HepG2 (cell line): ENCODE measurements around the gene CELF2. TPM values are rescaled to one million over a fixed set of nuclear protein-coding genes. Genes with fewer than 3 reads are reported as not detected.
"Not testable (repeated sequence)": the region's sequence is repeated elsewhere in the genome, so short reads cannot be mapped to it uniquely, and the experiment has no call there.

Experiments
- ATAC-seq: fragments of 200-7000 bp; cut with Tn5 transposase; 3 replicates; pipeline ENCODE4 v1.9.1; 2020; ENCODE audit warnings: mild to moderate bottlenecking, moderate library complexity
- BruUV-seq: library from RNA; stranded (reverse); fragments of 400-500 nt; replicated peaks from 2 replicates; lab custom pipeline; 2021; lab: Mats Ljungman, UMichigan
- CTCF ChIA-PET: fragments of 300-600 bp; formaldehyde crosslinking; extraction: SDS; loops from one replicate; lab custom pipeline; 2021; ENCODE audit warnings: low total read pairs, inconsistent platforms, low intra/inter-chr PET ratio; lab: Yijun Ruan, JAX
- POLR2A ChIA-PET: fragments of 350-600 bp; sonication (Branson Sonifier 250); formaldehyde crosslinking; loops from one replicate; lab custom pipeline; 2020; ENCODE audit warnings: antibody characterized with exemption, inconsistent platforms; lab: Yijun Ruan, JAX
- DNase-seq: peaks from one replicate; pipeline ENCODE4 v3.0.0-alpha.2; 2015; ENCODE audit warnings: low spot score
- FAIRE-seq: peaks from 3 replicates; lab custom pipeline; 2011; peaks lifted over from hg19 to GRCh38; lab: Jason Lieb, UNC
- H2AFZ ChIP-seq: one replicate; pipeline ENCODE4 v1.6.1; 2011; ENCODE audit warnings: low read length, inconsistent platforms
- H3K27ac ChIP-seq: fragments of 300-600 bp; 3 replicates; pipeline ENCODE4 v1.8.0; 2011; ENCODE audit warnings: mixed run types, mild to moderate bottlenecking, mixed read lengths, low read length, inconsistent platforms; ENCODE audit not compliant: insufficient read depth; ENCODE audit errors: extremely low read length
- H3K27me3 ChIP-seq, 2 experiments: fragments of 200-600 bp in 1 of 2; 2 replicates in 1 of 2; 3 replicates in 1 of 2; pipeline versions ENCODE4 v1.6.0 to v1.8.0; 2011; ENCODE audit warnings: low read length in 2 of 2, mild to moderate bottlenecking in 2 of 2, moderate library complexity in 2 of 2, inconsistent platforms in 1 of 2; ENCODE audit not compliant: insufficient read depth in 2 of 2, control insufficient read depth in 1 of 2
- H3K36me3 ChIP-seq, 2 experiments: fragments of 200-600 bp in 1 of 2; replicated peaks in 1 of 2; 2 replicates in 1 of 2; 3 replicates in 1 of 2; pipeline versions ENCODE4 v1.5.1 to v1.8.0; 2011; ENCODE audit warnings: low read length in 2 of 2, inconsistent platforms in 1 of 2; ENCODE audit not compliant: insufficient read depth in 2 of 2, control insufficient read depth in 1 of 2
- H3K4me1 ChIP-seq: 2 replicates; pipeline ENCODE4 v1.5.1; 2012; ENCODE audit warnings: low read length, inconsistent platforms; ENCODE audit not compliant: insufficient read depth
- H3K4me2 ChIP-seq: 2 replicates; pipeline ENCODE4 v1.6.0; 2011; ENCODE audit warnings: low read depth, low read length, inconsistent platforms
- H3K4me3 ChIP-seq, 3 experiments: fragments of 200-600 bp in 1 of 3; sonication (generic), shearing (Covaris generic) in 1 of 3; replicated peaks in 1 of 3; 2 replicates each; pipeline ENCODE4 v1.5.1; 2011 to 2016; ENCODE audit warnings: low read length in 3 of 3, inconsistent platforms in 2 of 3, low read depth in 2 of 3, mild to moderate bottlenecking in 2 of 3, control low read depth in 1 of 3, mixed read lengths in 1 of 3; ENCODE audit not compliant: insufficient read depth in 1 of 3
- H3K79me2 ChIP-seq: one replicate; pipeline ENCODE4 v1.6.1; 2011; ENCODE audit warnings: low read length, inconsistent platforms; ENCODE audit not compliant: insufficient read depth
- H3K9ac ChIP-seq: 2 replicates; pipeline ENCODE4 v1.6.0; 2011; ENCODE audit warnings: mild to moderate bottlenecking, low read depth, low read length, inconsistent platforms; ENCODE audit not compliant: insufficient read depth
- H3K9me3 ChIP-seq: 2 replicates; pipeline ENCODE4 v1.5.1; 2012; ENCODE audit warnings: mild to moderate bottlenecking, low read length
- H4K20me1 ChIP-seq: 2 replicates; pipeline ENCODE4 v1.6.0; 2011; ENCODE audit warnings: inconsistent platforms, mild to moderate bottlenecking, low read length, moderate library complexity; ENCODE audit not compliant: insufficient read depth
- ATF1 ChIP-seq: IDR thresholded peaks from 2 replicates; pipeline ENCODE4 v1.6.1; 2016; ENCODE audit warnings: mild to moderate bottlenecking, control low read depth
- IKZF1 ChIP-seq: fragments of 450-650 bp; IDR thresholded peaks from 2 replicates; pipeline ENCODE4 v1.7.1; 2016
- KDM2A ChIP-seq: sonication (generic); formaldehyde crosslinking; IDR thresholded peaks from 2 replicates; pipeline ENCODE4 v1.4.0; 2020; ENCODE audit warnings: low read depth, missing genetic modification reagents, borderline replicate concordance
- KLF6 ChIP-seq: IDR thresholded peaks from 2 replicates; pipeline ENCODE4 v1.8.0; 2016; ENCODE audit warnings: missing biosample characterization, missing genetic modification reagents
- NCOA2 ChIP-seq: sonication (generic); formaldehyde crosslinking; IDR thresholded peaks from 2 replicates; pipeline ENCODE4 v1.8.0; 2022; ENCODE audit warnings: inconsistent platforms
- PRMT3 ChIP-seq: sonication (generic); formaldehyde crosslinking; IDR thresholded peaks from 2 replicates; pipeline ENCODE4 v1.8.1; 2022; ENCODE audit warnings: low read depth, mild to moderate bottlenecking, moderate library complexity, missing genetic modification reagents, borderline replicate concordance
- SMAD3 ChIP-seq: sonication (generic); formaldehyde crosslinking; IDR thresholded peaks from 2 replicates; pipeline ENCODE4 v1.4.0; 2020; ENCODE audit warnings: missing genetic modification reagents
- ZKSCAN8 ChIP-seq: IDR thresholded peaks from 2 replicates; pipeline ENCODE4 v1.6.1; 2016; ENCODE audit warnings: borderline replicate concordance, missing genetic modification reagents, missing compliant biosample characterization
- ZNF256 ChIP-seq: sonication (generic); formaldehyde crosslinking; conservative IDR thresholded peaks from 2 replicates; pipeline ENCODE4 v1.4.0; 2020; ENCODE audit warnings: missing genetic modification reagents
- WGBS: methylation state at CpG from one replicate; pipeline ENCODE4 v1.1.6; 2017; ENCODE audit warnings: low lambda C conversion rate; 5-methylcytosine and 5-hydroxymethylcytosine counted together
- in situ Hi-C: cut with HindIII; loops from 2 replicates; pipeline ENCODE4 v1.10.0; 2017; ENCODE audit warnings: low pct_unique_long_range_greater_than_20kb; ENCODE audit not compliant: extremely low pct_ligation_motif_present
- intact Hi-C: fragments of 100-400 bp; cut with micrococcal nuclease; formaldehyde crosslinking; loops from one replicate; pipeline ENCODE4 v1.10.0; 2022; ENCODE audit not compliant: unreplicated experiment
- polyA plus RNA-seq, 8 experiments: library from polyadenylated mRNA; depleted of rRNA in 3 of 8; stranded (reverse) in 7 of 8; unstranded in 1 of 8; fragments of >200 nt; fragmentation: Illumina TruSeq in 4 of 8; extraction: Trizol in 4 of 8; gene quantifications; 2 replicates each; pipeline versions ENCODE4 v1.2.1 to v1.2.3, GENCODE V29; 2011 to 2016; ENCODE audit warnings: low read depth in 4 of 8, missing spikeins in 1 of 8, mixed read lengths in 1 of 8; ENCODE audit not compliant: insufficient read depth in 1 of 8
- total RNA-seq, 5 experiments: library from RNA; depleted of rRNA; stranded (reverse); fragments of >200 nt; fragmentation: Illumina TruSeq; extraction: Trizol; gene quantifications; 2 replicates each; pipeline ENCODE4 v1.2.3, GENCODE V29; 2016; ENCODE audit warnings: low read depth in 1 of 5
- TF ChIP-seq, protein P1 (sequence below): IDR thresholded peaks from 2 replicates; pipeline ENCODE4 v1.6.1; 2016; ENCODE audit warnings: low read depth, borderline replicate concordance
- TF ChIP-seq, protein P2 (sequence below): fragments of 450-650 bp; IDR thresholded peaks from 2 replicates; pipeline ENCODE4 v1.6.1; 2017

The CELF2 gene
- total and polyA plus RNA-seq, 2 of the 13 experiments (the other 11 are each of a cell fraction or from before 2014, with no cell fraction given) = not detected

DNA sequence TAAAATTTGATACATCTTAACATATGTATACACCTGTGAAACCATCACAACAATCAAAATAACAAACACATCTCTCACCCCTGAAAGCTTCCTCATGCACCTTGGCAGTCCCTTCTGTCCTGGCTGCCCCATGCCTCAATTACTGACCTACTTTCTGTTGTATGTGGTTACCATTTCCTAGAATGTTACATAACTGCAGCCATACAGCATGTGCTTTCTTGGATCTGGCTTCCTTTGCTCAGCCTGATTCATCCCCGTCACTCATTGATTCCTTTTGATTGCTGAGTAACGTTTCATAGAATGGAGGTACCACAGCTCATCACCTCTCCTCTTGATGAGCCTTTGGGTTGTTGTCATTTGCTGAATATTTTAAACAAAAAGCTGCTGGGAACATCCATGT, 165.3 kb downstream of the CELF2 start (continued):
- TF ChIP-seq, protein P1, sequence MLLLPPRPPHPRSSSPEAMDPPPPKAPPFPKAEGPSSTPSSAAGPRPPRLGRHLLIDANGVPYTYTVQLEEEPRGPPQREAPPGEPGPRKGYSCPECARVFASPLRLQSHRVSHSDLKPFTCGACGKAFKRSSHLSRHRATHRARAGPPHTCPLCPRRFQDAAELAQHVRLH (CRISPR knock-in tag) = no peak
- no peak for TF ChIP-seq IKZF1
- TF ChIP-seq, protein P2, sequence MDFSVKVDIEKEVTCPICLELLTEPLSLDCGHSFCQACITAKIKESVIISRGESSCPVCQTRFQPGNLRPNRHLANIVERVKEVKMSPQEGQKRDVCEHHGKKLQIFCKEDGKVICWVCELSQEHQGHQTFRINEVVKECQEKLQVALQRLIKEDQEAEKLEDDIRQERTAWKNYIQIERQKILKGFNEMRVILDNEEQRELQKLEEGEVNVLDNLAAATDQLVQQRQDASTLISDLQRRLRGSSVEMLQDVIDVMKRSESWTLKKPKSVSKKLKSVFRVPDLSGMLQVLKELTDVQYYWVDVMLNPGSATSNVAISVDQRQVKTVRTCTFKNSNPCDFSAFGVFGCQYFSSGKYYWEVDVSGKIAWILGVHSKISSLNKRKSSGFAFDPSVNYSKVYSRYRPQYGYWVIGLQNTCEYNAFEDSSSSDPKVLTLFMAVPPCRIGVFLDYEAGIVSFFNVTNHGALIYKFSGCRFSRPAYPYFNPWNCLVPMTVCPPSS = no peak
- TF ChIP-seq ZNF256 = no peak
- TF ChIP-seq KDM2A (CRISPR knock-in tag) = no peak

DNA sequence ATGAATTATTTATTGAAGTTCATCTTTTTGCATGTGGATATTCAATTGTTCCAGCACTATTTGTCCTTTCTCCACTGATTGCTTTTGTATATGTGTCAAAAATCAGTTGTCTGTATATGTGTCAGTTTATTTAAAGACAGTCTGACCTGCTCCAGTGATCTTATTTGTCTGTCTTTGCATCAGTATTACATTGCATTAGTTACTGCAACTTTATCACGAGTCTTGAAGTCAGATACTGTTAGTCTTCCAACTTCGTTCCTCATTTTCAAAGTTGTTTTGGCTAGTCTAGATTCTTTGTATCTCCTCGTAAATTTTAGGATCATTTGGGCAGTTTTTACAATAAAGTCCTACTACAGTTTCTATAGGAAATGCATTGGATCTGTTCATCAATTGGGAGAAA, 166.4 kb downstream of the CELF2 start:
- ATAC-seq = no peak
- ChIA-PET CTCF (no interaction called here), POLR2A (no interaction called here)
- Histone ChIP-seq H3K4me2 (no peak overlapping the region), H2AFZ (no peak overlapping the region), H4K20me1 (no peaks in the 10 kb centered on the region), H3K27ac (no peak overlapping the region), H3K27me3 (peaks cover 0 to 8% of the 10 kb centered on the region in 2 experiments; a peak in 2 of 5 replicates), H3K4me1 (no peaks in the 10 kb centered on the region), H3K79me2 (no peaks in the 10 kb centered on the region), H3K9me3 (no peaks in the 10 kb centered on the region), H3K9ac (no peak overlapping the region), H3K36me3 (no peaks in the 10 kb centered on the region), H3K4me3 (no peak overlapping the region)
- in situ Hi-C loops (no loop called here), intact Hi-C loops (no loop called here)
- no TSS peak for BruUV-seq
- WGBS = 1% methylated on average over 3 of the region's 3 CpGs
- TF ChIP-seq ATF1 = no peak
- TF ChIP-seq NCOA2 = no peak
- no peak for TF ChIP-seq SMAD3
- TF ChIP-seq ZKSCAN8 (CRISPR knock-in tag) = no peak
- TF ChIP-seq PRMT3 (CRISPR knock-in tag) = no peak
- no peak for TF ChIP-seq KLF6 (CRISPR knock-in tag)
- DNase-seq = no peak
- FAIRE-seq = no peak

DNA sequence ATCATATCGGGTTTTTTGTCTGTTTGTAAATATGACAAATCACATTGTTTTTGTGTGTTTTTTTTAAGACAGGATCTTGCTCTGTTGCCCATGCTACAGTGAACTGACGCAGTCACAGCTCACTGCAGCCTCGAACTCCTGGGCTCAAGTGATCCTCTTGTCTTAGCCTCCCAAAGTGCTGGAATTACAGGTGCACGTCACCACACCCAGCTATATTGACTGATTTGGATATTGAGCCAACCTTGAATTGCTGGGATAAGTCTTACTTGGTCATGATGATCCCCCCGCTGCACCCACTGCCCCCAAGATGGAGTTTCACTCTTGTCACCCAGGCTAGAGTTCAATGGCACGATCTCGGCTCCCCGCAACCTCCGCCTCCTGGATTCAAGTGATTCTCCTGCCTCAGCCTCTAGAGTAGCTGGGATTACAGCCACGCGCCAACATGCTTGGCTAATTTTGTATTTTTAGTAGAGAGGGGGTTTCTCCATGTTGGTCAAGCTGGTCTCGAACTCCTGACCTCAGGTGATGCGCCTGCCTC, 167.5 kb downstream of the CELF2 start:
- ATAC-seq, BruUV-seq, H3K79me2 ChIP-seq, H3K4me2 ChIP-seq, H4K20me1 ChIP-seq, CTCF ChIA-PET, H3K9ac ChIP-seq, H3K4me1 ChIP-seq, FAIRE-seq, in situ Hi-C loops, DNase-seq, H3K4me3 ChIP-seq, H3K36me3 ChIP-seq, intact Hi-C loops, H3K9me3 ChIP-seq, H3K27ac ChIP-seq, H2AFZ ChIP-seq, POLR2A ChIA-PET, H3K27me3 ChIP-seq: not testable (repeated sequence)
- 40% methylated on average over 13 of the region's 13 CpGs for WGBS
